ENCODE measurements around the gene DST. TPM values are rescaled to one million over a fixed set of nuclear protein-coding genes. Genes with fewer than 3 reads are reported as not detected.

Gene DST
- total RNA-seq, 1 donor from 2014 or later, result 259 TPM

GRCh38 chr6:56505512-56506260 is 137.0 kb downstream of the DST start:
- TF ChIP-seq EZH2 (IDR thresholded peaks at IDR 0.05) (no peak), CTCF (IDR thresholded peaks at IDR 0.05) (no peak), EZH2phosphoT487 (IDR thresholded peaks at IDR 0.05) (no peak)
- Histone ChIP-seq H3K9ac (no peak overlapping the region), H4K20me1 (ENCODE audit: low read depth) (no peaks in the 10 kb centered on the region), H3K36me3 (peaks cover 29% of the 10 kb centered on the region), H3K9me3 (ENCODE audit: low read depth) (no peaks in the 10 kb centered on the region), H2AFZ (replicated peaks) (no peak overlapping the region), H3K27me3 (no peaks in the 10 kb centered on the region), H3F3A (ENCODE audit: low read depth) (no peaks in the 10 kb centered on the region), H3K27ac (no peak overlapping the region), H3K4me2 (no peak overlapping the region), H3K4me3 (no peak overlapping the region), H3K79me2 (ENCODE audit: low read depth) (no peaks in the 10 kb centered on the region), H3K4me1 (no peaks in the 10 kb centered on the region)
- H3K27me3 Mint-ChIP-seq (ENCODE audit: insufficient read depth, low read depth), result no peaks in the 10 kb centered on the region
- no peaks in the 10 kb centered on the region for H3K9me3 Mint-ChIP-seq
- no peaks in the 10 kb centered on the region for H3K4me1 Mint-ChIP-seq
- H3K4me3 Mint-ChIP-seq, result no peak overlapping the region
- H3K27ac Mint-ChIP-seq, result no peak overlapping the region
- DNase-seq (ENCODE audit: low spot score), result no peak
- peaks cover 18% of the 10 kb centered on the region for H3K36me3 Mint-ChIP-seq

- no peaks in the 10 kb centered on the region for H3K4me1 ChIP-seq
- DNase-seq (ENCODE audit: low spot score), result no peak
- H3K4me3 Mint-ChIP-seq, result no peak overlapping the region
- no peak overlapping the region for H3K4me3 ChIP-seq
- H2AFZ ChIP-seq (replicated peaks), result no peak overlapping the region
- H3K36me3 Mint-ChIP-seq, result peaks cover 13% of the 10 kb centered on the region
- peaks cover 26% of the 10 kb centered on the region for H3K36me3 ChIP-seq
- no peak overlapping the region for H3K27ac ChIP-seq
- no peaks in the 10 kb centered on the region for H3K4me1 Mint-ChIP-seq
- no peaks in the 10 kb centered on the region for H3K79me2 ChIP-seq (ENCODE audit: low read depth)
- H3K4me2 ChIP-seq, result no peak overlapping the region
- H3K27me3 ChIP-seq, result no peaks in the 10 kb centered on the region
- TF ChIP-seq EZH2phosphoT487 (IDR thresholded peaks at IDR 0.05) (no peak), EZH2 (IDR thresholded peaks at IDR 0.05) (no peak), CTCF (IDR thresholded peaks at IDR 0.05) (no peak)
- H3K27me3 Mint-ChIP-seq (ENCODE audit: insufficient read depth, low read depth), result no peaks in the 10 kb centered on the region
- H4K20me1 ChIP-seq (ENCODE audit: low read depth), result no peaks in the 10 kb centered on the region
- no peak overlapping the region for H3K27ac Mint-ChIP-seq
- no peaks in the 10 kb centered on the region for H3K9me3 ChIP-seq (ENCODE audit: low read depth)
- no peak overlapping the region for H3K9ac ChIP-seq
- no peaks in the 10 kb centered on the region for H3K9me3 Mint-ChIP-seq
- no peaks in the 10 kb centered on the region for H3F3A ChIP-seq (ENCODE audit: low read depth)
Observed at GRCh38 chr6:56501993-56502392, 140.7 kb downstream of the DST start.

DNA sequence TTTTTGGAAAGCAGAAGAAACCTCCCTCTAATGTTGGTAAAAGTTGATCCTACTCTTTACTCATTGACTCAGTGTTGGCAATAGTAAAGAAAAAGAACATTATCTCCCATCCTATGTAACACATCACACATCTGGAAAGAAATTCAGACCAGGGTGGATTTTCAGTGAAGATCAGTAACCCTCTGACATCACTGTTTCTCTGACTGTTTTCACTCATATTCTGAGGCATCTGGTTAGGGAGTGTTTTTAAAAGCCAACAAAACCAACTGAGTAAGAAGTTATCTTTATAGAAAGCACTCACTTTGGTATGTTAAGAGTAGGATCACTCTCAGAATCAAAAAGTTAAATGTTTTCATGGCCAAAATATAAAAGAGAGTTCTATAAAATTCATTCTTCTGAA is 143.6 kb downstream of the DST start:
- no peak overlapping the region for H3K4me3 ChIP-seq
- TF ChIP-seq CTCF (IDR thresholded peaks at IDR 0.05) (no peak), EZH2phosphoT487 (IDR thresholded peaks at IDR 0.05) (no peak), EZH2 (IDR thresholded peaks at IDR 0.05) (no peak)
- no peaks in the 10 kb centered on the region for H3K27me3 ChIP-seq
- peak overlapping the region; percentile 38 for H3K27ac ChIP-seq
- Mint-ChIP-seq H3K36me3 (peaks cover 10% of the 10 kb centered on the region), H3K4me1 (no peaks in the 10 kb centered on the region), H3K27me3 (ENCODE audit: insufficient read depth, low read depth) (no peaks in the 10 kb centered on the region), H3K4me3 (no peak overlapping the region), H3K27ac (no peak overlapping the region), H3K9me3 (no peaks in the 10 kb centered on the region)
- no peak overlapping the region for H3K9ac ChIP-seq
- no peaks in the 10 kb centered on the region for H3K4me1 ChIP-seq
- peaks cover 26% of the 10 kb centered on the region for H3K36me3 ChIP-seq
- H3K79me2 ChIP-seq (ENCODE audit: low read depth), result no peaks in the 10 kb centered on the region
- no peak overlapping the region for H2AFZ ChIP-seq (replicated peaks)
- H3F3A ChIP-seq (ENCODE audit: low read depth), result no peaks in the 10 kb centered on the region
- no peaks in the 10 kb centered on the region for H3K9me3 ChIP-seq (ENCODE audit: low read depth)
- H4K20me1 ChIP-seq (ENCODE audit: low read depth), result no peaks in the 10 kb centered on the region
- H3K4me2 ChIP-seq, result no peak overlapping the region
- no peak for DNase-seq (ENCODE audit: low spot score)
